ENCODE results near the gene ATXN10. TPM values are rescaled to one million over a fixed set of nuclear protein-coding genes. Genes with fewer than 3 reads are reported as not detected.

Gene ATXN10
- total and polyA plus RNA-seq, 2 experiments from 2014 or later: 99.0 to 163 TPM

DNA sequence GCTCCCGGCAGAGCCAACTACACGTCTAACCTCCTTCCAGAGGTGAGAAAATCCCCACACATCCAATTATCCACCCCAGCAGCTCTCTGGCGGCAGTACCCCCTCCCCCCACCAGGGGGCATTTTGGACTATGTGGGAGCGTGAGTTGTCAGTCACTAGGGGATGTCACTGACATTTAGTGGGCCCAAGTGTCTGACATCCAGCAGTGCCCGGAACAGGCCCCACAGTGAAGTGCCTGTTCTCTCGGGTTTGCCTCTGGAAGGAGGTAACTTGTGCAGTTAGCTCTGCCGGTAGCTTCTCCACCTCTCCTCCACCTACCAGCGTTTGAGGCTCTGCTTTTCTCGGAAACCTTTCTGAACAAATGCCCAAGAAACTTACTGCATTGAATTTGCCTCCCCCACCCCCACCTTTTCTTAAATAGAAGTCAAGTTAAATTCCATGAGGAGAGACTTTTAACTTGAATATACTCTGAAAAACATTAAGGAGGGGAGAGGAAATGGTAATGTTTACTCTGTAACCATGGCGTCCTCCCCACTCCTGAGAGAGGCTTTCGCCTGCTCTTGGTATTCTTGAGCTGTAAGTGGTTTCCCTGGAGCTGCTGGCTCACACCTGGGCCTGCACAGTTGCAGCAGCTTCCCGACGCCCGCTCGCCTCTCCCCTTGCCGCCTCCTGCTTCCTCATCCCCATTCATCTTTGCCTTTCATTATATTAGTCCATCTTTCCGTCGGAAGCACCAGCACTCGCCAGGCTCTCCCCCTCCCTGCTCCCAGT, 192.5 kb downstream of the ATXN10 start:
- H3K9me2 ChIP-seq (ENCODE audit: insufficient read depth): no peaks in the 10 kb centered on the region
- H3K27me3 ChIP-seq (ENCODE audit: insufficient read depth): peaks cover 47% of the 10 kb centered on the region

More for the DNA sequence above, 192.5 kb downstream of the ATXN10 start:
- no peaks in the 10 kb centered on the region for H3F3A ChIP-seq (replicated peaks; ENCODE audit: low read depth)
- Mint-ChIP-seq H3K27me3 (ENCODE audit: insufficient read depth, low read depth, poor library complexity) (peaks cover 52% of the 10 kb centered on the region), H3K36me3 (ENCODE audit: low read depth) (peaks cover 3% of the 10 kb centered on the region; the same call in 1 of the 3 replicates), H3K27ac (no peak overlapping the region), H3K4me1 (peaks cover 26% of the 10 kb centered on the region), H3K9me3 (no peaks in the 10 kb centered on the region; the same call in 2 of the 3 replicates), H3K4me3 (no peak overlapping the region)
- peaks cover 3% of the 10 kb centered on the region; the same call in 1 of the 2 replicates for H4K20me1 ChIP-seq (replicated peaks; ENCODE audit: insufficient read depth)
- H3K79me2 ChIP-seq (replicated peaks; ENCODE audit: insufficient read depth): no peaks in the 10 kb centered on the region
- no peak overlapping the region for H3K4me3 ChIP-seq
- no peak overlapping the region for H3K4me2 ChIP-seq
- TF ChIP-seq STAT1 (IDR thresholded peaks at IDR 0.05; ENCODE audit: unreplicated experiment): no peak
- peak; percentile 81 to 92 for TF ChIP-seq CTCF (conservative IDR thresholded peaks at IDR 0.05; ENCODE audit: low read depth in 2 of 2)
- no peak for TF ChIP-seq NANOG (IDR thresholded peaks at IDR 0.05; ENCODE audit: borderline replicate concordance)
- TF ChIP-seq ZNF462 (CRISPR knock-in tag; IDR thresholded peaks at IDR 0.05): no peak
- TF ChIP-seq CREB1 (CRISPR knock-in tag; IDR thresholded peaks at IDR 0.05; ENCODE audit: low read depth): no peak
- no peak for TF ChIP-seq JUNB (IDR thresholded peaks at IDR 0.05; ENCODE audit: unreplicated experiment)
- no peak for TF ChIP-seq ZNF114 (CRISPR knock-in tag; IDR thresholded peaks at IDR 0.05)
- TF ChIP-seq EZH2 (IDR thresholded peaks at IDR 0.05; ENCODE audit: low read depth, unreplicated experiment): no peak
- no peak overlapping the region for H3K27ac ChIP-seq (ENCODE audit: low read depth)
- H3K36me3 ChIP-seq (ENCODE audit: insufficient read depth): no peaks in the 10 kb centered on the region
- DNase-seq (ENCODE audit: low spot score) (peak; percentile 85), ATAC-seq (peak; percentile 8)
- no peak overlapping the region for H2AFZ ChIP-seq
- no peaks in the 10 kb centered on the region; the same call in 1 of the 2 replicates for H3K4me1 ChIP-seq (ENCODE audit: insufficient read depth)

Measured in GM23338 (cell line).